Activated CD4-positive, alpha-beta T cell treated with anti-CD3 and anti-CD28 coated beads, Interleukin-2, Interleukin-4, amounts not matched to agents 100 ng/mL and 50 ng/mL, durations not matched to agents 16 hours and 8 hours (primary cell): Measurements from ENCODE around the gene RAD51B.

Source experiments
- DNase-seq: peaks from one replicate; pipeline ENCODE4 v3.0.0-alpha.2; 2020; ENCODE audit warnings: low spot score

RAD51B gene

DNA sequence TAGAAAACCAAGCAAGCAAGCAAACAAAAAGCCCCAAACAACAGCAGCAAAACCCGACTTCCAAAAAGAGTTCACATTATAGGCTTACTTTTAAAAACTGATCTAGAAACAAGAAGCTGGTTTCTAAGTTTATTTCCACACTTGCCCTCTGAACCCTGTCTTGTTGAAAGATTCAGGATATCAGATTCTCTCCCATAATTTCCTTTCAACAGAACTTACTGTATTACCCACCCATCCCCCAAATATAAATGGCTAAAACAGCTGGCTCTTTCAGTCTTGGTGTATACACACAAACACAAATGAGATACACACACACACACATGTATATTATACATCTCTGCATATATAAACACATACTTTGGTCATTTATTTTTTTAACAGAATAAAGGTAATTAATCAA, 512.4 kb downstream of the RAD51B start:
- DNase-seq, result no peak

GRCh38 chr14:68333262-68333661, 513.7 kb downstream of the RAD51B start:
- no peak for DNase-seq

DNA sequence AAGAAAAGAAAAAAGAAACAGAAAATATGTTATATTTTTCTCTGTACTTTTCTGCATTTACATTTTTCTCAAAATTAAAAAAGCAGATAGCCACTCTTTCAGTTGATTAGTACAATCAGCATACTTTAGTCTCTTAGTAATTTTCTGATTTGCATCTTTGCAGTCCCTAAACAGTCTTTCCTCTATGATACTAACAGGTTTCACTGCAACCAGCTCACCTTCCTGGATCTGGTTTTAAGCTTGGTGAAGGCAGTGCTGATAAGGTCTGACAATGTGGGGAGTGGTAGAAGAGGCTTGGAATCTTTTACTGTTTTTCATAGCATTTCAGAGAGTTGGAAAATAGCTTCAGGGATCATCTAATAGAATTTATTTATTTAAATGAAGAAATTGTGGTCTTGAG, 515.7 kb downstream of the RAD51B start:
- no peak for DNase-seq

DNA sequence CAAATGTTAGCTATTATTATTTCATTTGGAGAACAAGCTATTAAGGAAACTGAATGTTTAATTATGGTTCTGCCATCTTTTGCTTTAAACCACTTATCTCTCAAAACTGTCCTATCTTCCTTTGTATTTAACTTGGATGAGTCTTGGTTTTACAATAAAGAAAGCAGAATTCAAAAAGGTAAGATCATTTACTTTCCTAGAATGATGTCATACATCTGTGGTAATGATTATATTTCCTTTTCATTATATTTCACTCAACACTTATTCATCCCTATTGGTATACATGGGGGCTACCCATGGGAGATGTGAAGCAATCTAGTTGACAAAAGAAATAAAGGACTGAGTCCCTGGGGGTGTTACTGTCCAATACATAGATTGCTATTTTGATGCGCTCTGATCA, 516.6 kb downstream of the RAD51B start:
- no peak for DNase-seq

- DNase-seq, result no peak
Measured at GRCh38 chr14:68337279-68337678, 517.7 kb downstream of the RAD51B start.

DNA sequence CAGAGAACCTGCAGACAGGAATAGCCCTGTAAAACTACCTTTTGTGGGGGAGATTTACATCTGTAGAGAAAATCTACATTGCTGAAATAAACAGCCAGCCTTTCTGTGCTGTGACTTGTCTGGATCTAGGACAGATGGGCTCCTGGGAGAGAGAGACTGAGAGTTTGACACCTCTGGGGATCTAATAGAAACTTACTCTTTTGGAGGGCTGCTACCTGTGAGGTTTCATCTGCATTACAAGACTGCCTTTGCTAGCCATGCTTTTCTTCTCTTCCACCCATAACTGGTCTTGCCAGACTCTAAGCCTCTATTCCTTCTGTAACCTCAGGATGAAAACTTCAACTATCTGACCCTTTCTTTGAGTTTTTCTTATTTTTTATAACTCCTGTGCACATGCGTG, 520.7 kb downstream of the RAD51B start:
- no peak for DNase-seq

DNA sequence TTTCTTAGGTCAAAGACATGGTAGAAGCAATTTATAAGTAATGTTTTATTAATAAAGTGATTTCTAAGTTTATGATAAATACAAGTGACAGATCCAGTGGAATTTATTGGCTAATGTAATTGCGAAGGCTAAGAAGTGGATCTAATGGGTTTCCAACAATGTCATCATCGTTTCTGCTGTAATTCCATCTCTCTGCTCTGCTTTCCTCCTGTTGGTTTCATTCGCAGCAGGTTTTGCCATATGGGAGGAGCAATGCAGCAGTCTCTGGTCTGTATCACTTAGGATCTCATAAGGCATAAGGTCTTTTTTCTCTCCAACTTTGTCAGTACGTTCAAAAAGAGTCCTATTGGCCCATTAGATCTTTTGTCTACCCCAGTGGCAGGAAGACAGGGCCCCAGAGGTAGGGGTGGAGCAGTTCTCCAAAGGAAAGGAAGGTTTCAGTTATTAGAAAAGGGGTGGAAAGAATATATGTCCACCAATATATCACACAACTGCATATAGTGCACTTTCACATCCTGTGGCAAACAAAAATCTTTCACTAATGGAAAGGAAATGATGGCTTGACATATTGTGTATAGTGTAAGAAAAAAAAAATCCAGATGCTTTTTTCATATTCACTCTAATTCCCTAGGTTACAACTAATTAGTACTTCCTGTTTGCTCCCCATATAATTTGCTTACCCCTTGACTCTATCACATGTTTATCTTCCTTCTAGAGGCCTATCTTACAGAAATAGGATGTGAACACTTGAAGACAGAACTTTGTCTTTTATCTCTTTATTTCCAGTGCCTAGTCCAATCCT, 522.0 kb downstream of the RAD51B start:
- DNase-seq, result no peak

- no peak for DNase-seq
Measured at GRCh38 chr14:68342216-68342763, 522.7 kb downstream of the RAD51B start.

DNA sequence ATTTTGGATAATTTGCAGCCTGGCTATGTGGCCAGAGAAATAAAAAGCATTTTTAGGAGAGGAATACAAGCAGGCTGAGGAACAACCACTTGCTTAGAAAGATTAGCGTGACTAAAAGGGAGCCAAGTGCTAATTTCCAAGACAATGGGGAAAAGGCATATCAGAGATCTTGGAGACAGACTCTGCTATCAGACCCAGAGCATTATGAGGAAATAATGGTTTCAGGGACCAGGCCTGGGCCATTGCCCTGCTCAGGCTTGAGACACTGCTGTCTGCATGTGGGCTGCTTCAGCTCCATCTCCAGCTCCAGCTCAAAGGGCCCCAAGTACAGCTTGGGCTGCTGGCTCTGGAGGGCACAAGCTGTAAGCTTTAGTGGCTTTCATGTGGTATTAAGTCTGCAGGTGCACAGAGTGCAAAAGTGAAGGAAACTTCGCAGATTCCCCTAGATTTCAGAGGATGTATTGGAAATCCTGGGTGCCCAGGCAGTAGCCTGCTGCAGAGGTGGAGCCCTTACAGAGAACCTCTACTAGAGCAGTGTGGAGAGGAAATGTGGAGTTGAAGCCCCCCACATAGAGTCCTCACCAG, 524.0 kb downstream of the RAD51B start:
- DNase-seq, result no peak

- no peak for DNase-seq
Measured at GRCh38 chr14:68345738-68346137, 526.2 kb downstream of the RAD51B start.

- no peak for DNase-seq
Measured at GRCh38 chr14:68346556-68347343, 527.2 kb downstream of the RAD51B start.

- DNase-seq, result no peak
Measured at GRCh38 chr14:68349900-68350629, 530.5 kb downstream of the RAD51B start.

DNA sequence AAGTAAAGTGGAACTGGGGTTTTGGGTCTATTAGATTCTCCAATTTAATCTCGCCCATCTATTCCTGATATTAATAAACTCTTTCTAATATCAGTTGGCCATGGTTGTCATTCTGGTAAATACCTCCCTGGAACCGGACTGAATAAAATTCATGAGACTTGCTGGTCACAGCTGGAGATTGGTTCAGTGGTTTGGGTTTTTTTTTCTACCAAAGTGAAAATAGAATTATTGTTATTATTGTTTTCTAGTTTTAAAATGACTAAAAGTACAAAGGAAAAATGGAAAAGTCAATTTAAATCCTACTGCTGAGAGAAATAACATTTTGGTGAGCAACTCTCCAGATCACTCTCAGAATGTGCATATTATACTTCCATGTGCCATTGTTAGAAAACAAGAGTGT, 535.8 kb downstream of the RAD51B start:
- no peak for DNase-seq

DNA sequence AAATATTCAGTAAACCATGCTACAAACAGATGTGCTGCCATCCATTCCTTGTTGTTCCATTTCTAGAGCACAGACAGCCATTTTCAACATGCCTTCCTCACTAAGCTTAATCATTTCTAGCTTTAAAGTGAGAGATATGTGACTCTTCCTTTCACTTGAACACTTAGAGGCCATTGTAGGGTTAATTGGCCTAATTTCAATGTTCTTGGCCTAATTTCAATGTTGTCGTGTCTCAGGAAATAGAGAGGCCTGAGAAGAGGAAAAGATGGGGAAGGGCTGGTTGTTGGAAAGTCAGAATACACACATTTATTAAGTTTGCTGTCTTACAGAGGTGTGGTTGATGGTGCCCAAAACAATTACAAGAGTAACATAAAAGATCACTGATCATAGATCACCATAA, 538.2 kb downstream of the RAD51B start:
- DNase-seq, result no peak

- DNase-seq, result no peak
Measured at GRCh38 chr14:68358500-68358899, 538.9 kb downstream of the RAD51B start.

- no peak for DNase-seq
Measured at GRCh38 chr14:68359022-68359836, 539.6 kb downstream of the RAD51B start.

DNA sequence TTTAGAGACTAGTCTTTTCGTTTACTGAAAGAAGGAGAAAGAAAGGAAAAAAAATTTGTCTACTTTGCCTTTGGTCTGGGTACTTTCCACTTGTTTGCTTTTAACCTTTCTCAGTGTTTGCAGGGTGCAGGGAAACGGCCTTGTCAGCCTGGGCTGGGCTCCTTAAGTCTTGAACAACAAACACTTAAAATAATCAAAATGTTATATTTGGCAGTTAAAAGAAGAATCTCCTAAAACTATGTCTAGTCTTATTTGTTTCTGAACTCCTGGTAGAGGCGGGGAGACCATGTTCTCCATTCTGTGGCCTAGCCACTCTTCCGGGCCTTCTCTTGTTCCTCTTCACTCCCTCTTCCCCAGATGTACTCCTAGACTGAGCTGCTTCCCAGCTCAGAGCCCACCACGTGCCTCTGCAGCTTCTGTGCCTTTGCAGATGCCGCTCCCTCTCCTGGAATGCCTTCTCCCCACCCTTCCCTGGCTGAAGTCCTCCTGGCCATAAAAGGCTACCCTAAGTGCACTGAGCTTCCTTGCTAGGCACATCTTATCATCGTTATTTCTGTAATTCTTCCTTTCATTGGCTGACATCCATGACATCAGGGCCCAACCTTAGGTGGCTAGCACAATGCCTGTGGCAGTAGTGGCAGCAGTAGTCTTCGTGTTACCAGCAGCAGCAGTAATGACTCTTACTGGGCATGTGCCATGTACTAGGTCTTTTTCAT, 540.4 kb downstream of the RAD51B start:
- DNase-seq, result no peak

GRCh38 chr14:68361231-68361630, 541.7 kb downstream of the RAD51B start:
- no peak for DNase-seq

DNA sequence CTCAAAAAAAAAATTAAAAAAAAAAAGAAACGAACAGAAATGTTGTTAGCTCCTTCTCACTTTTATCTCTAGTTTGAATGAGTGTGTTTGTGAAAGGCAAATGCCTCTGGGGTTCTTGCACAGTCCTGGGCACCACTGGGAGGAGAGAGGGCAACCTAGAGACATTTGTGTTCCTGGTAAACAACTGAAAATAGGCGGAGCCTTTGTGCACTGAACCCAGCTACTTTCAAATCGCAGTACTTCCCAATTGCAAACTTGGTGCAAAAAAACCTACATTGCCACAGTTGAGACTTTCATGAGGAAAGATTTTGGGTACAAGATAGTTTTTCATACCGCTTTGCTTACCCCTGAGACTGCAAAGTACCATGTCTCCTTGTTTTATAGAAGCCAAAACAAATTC, 543.3 kb downstream of the RAD51B start:
- no peak for DNase-seq

- DNase-seq, result no peak
Measured at GRCh38 chr14:68363466-68363842, 543.9 kb downstream of the RAD51B start.
